Astrocyte (in vitro differentiated cells and primary cell): ENCODE data around the gene RPEL1.

ENCODE experiments used
- CTCF ChIP-seq: IDR thresholded peaks from 2 replicates; pipeline ENCODE4 v1.5.1; 2011; ENCODE audit warnings: low read depth, mild to moderate bottlenecking, inconsistent platforms, low read length, moderate library complexity; ENCODE audit not compliant: insufficient read depth
- EZH2 ChIP-seq: IDR thresholded peaks from 2 replicates; pipeline ENCODE4 v1.6.1; 2012; ENCODE audit warnings: mild to moderate bottlenecking, low read length, inconsistent platforms; ENCODE audit not compliant: insufficient read depth

- TF ChIP-seq EZH2 = no peak
- no peak for TF ChIP-seq CTCF
Observed at GRCh38 chr10:103203466-103203865, 42.2 kb upstream of the RPEL1 start.
